HFF-Myc (cell line): ENCODE measurements around the gene CABP5.
"Not testable (repeated sequence)": the region's sequence is repeated elsewhere in the genome, so short reads cannot be mapped to it uniquely, and the experiment has no call there.

ENCODE experiments used
- DNase-seq: peaks from one replicate; pipeline ENCODE4 v3.0.0-alpha.2; 2011; ENCODE audit warnings: low read depth; ENCODE audit errors: extremely low read depth
- H3K4me3 ChIP-seq: replicated peaks from 2 replicates; pipeline ENCODE4 v1.5.1; 2011; ENCODE audit warnings: low read depth, mild to moderate bottlenecking, control low read depth, low read length
- TF ChIP-seq, protein P1 (sequence below): IDR thresholded peaks from 2 replicates; pipeline ENCODE4 v1.5.1; 2012; ENCODE audit warnings: mild to moderate bottlenecking, low read depth, low read length, control low read depth; ENCODE audit errors: missing control alignments

CABP5 gene

GRCh38 chr19:48043675-48044258 is at the start of gene CABP5:
TSS of gene CABP5 (minus strand) at chr19:48044079. CDS start at chr19:48043922, 157 bp downstream.
- TF ChIP-seq, protein P1, sequence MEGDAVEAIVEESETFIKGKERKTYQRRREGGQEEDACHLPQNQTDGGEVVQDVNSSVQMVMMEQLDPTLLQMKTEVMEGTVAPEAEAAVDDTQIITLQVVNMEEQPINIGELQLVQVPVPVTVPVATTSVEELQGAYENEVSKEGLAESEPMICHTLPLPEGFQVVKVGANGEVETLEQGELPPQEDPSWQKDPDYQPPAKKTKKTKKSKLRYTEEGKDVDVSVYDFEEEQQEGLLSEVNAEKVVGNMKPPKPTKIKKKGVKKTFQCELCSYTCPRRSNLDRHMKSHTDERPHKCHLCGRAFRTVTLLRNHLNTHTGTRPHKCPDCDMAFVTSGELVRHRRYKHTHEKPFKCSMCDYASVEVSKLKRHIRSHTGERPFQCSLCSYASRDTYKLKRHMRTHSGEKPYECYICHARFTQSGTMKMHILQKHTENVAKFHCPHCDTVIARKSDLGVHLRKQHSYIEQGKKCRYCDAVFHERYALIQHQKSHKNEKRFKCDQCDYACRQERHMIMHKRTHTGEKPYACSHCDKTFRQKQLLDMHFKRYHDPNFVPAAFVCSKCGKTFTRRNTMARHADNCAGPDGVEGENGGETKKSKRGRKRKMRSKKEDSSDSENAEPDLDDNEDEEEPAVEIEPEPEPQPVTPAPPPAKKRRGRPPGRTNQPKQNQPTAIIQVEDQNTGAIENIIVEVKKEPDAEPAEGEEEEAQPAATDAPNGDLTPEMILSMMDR: no peak
- DNase-seq: no peak
- H3K4me3 ChIP-seq: no peak within 1 kb of the TSS

- peak; percentile 95 for DNase-seq
- not testable (repeated sequence) for H3K4me3 ChIP-seq
Measured at GRCh38 chr19:48091111-48091718, 47.3 kb upstream of the CABP5 start.

DNA sequence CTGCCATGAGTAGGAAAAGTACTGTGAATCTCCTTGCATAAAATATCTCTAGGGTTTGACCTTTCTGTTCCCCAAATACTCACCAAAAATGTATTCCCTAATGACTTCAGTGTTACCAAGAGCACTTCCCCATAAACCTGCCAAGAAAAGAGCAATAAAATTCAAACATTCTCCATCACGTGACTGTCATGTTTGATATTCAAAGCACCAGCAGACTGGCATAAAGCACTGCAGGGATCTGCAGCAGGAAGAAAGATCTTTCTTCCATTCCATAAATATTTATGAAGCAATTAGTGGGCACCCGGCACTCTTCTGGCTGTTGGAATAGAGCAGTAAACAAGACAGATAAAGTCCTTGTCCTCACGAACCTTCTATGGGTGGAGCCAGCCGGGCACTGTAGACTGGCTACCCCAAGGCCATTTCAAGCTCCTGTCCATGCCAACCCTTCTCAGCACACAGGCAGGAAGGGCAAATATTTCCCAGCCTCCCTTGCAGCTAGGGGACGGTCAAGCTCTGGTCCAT is 46.5 kb upstream of the CABP5 start:
- H3K4me3 ChIP-seq: no peak overlapping the region
- TF ChIP-seq, protein P1: no peak
- DNase-seq: no peak

GRCh38 chr19:48088991-48089390 is 45.1 kb upstream of the CABP5 start:
- H3K4me3 ChIP-seq, DNase-seq: not testable (repeated sequence)

- DNase-seq: no peak
- TF ChIP-seq, protein P1: peak; percentile 9
- no peak overlapping the region for H3K4me3 ChIP-seq
Measured at GRCh38 chr19:48085904-48086864, 42.3 kb upstream of the CABP5 start.

DNA sequence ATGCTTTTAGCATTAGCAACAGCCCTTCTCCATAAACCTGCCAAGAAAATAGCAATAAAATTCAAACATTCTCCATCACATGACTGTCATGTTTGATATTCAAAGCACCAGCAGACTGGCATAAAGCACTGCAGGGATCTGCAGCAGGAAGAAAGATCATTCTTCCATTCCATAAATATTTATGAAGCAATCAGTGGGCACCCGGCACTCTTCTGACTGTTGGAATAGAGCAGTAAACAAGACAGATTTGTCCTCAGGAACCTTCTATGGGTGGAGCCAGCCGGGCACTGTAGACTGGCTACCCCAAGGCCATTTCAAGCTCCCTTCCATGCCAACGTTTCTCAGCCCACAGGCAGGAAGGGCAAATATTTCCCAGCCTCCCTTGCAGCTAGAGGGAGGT is 41.2 kb upstream of the CABP5 start:
- TF ChIP-seq, protein P1: no peak
- no peak for DNase-seq
- H3K4me3 ChIP-seq: no peak overlapping the region

DNA sequence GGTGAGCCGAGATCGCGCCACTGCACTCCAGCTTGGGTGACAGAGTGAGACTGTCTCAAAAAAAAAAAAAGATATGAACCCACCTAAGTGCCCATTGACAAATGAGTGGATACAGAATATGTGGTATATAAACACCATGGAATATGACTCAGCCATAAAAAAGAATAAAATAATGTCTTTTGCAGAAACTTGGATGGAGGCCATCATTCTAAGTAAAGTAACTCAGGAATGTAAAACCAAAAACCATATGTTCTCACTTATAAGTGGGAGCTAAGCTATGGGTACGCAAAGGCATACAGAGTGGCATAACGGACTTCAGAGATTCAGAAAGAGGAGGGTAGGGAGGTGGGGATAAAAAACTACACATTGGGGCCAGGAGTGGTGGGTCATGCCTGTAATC is 37.2 kb upstream of the CABP5 start:
- no peak overlapping the region for H3K4me3 ChIP-seq
- DNase-seq: no peak
- TF ChIP-seq, protein P1: no peak

- H3K4me3 ChIP-seq, DNase-seq: not testable (repeated sequence)
Measured at GRCh38 chr19:48070177-48070769, 26.4 kb upstream of the CABP5 start.
